Ovary (tissue), 9 donors: ENCODE results near the gene RHBDF1. TPM values are rescaled to one million over a fixed set of nuclear protein-coding genes. Genes with fewer than 3 reads are reported as not detected.

Experiments
- DNase-seq, 5 donors: peaks; one replicate each; pipeline ENCODE4 v3.0.0-alpha.2; 2019 to 2020
- H3K27ac ChIP-seq, 2 donors: fragments of 200-600 bp; one replicate each; pipeline versions ENCODE4 v1.5.1 to v1.8.0; 2019 to 2022
- H3K27me3 ChIP-seq: fragments of 200-600 bp; one replicate; pipeline ENCODE4 v1.8.0; 2022
- H3K36me3 ChIP-seq: fragments of 200-600 bp; sonication (generic); one replicate; pipeline ENCODE4 v1.5.1; 2019
- H3K4me1 ChIP-seq: one replicate; pipeline ENCODE4 v1.8.1; 2013; ENCODE audit warnings: mild to moderate bottlenecking, moderate library complexity; ENCODE audit not compliant: insufficient read depth
- H3K4me3 ChIP-seq: fragments of 200-600 bp; sonication (generic); one replicate; pipeline ENCODE4 v1.5.1; 2017
- H3K9me3 ChIP-seq, 2 donors: fragments of 200-600 bp in 1 of 2; sonication (generic) in 1 of 2; one replicate each; pipeline versions ENCODE4 v1.5.1 to v1.8.1; 2013 to 2019; ENCODE audit warnings: mild to moderate bottlenecking in 1 of 2, moderate library complexity in 1 of 2
- EP300 ChIP-seq: sonication (generic); formaldehyde crosslinking; IDR thresholded peaks from one replicate; pipeline ENCODE4 v1.6.1; 2017; ENCODE audit warnings: antibody characterized with exemption
- POLR2A ChIP-seq: fragments of 450-650 bp; IDR thresholded peaks from one replicate; pipeline ENCODE4 v1.6.1; 2017; ENCODE audit warnings: antibody characterized with exemption, mild to moderate bottlenecking, moderate library complexity
- WGBS, 3 donors: extraction: QIAGEN DNeasy Blood & Tissue Kit in 1 of 3; methylation state at CpG; one replicate each; pipeline versions ENCODE4 v1.1.5 to v1.1.7; 2013 to 2017; 5-methylcytosine and 5-hydroxymethylcytosine counted together
- intact Hi-C, 4 donors: fragments of 100-400 bp; cut with DNase I; formaldehyde crosslinking; loops; one replicate each; pipeline versions ENCODE4 v1.11.0 to v1.15.1; 2022 to 2023
- polyA plus RNA-seq, 2 donors: library from polyadenylated mRNA; stranded (reverse); fragments of 200-250 nt in 1 of 2; fragments of 350-450 nt in 1 of 2; fragmentation: Illumina TruSeq in 1 of 2; extraction: RNeasy Lipid Tissue Mini Kit (QIAGEN cat#74804) in 1 of 2; gene quantifications; one replicate each; pipeline ENCODE4 v1.2.3, GENCODE V29; 2013 to 2014
- total RNA-seq, 7 donors: library from RNA; depleted of rRNA in 2 of 7; stranded (reverse); fragments of >200 nt in 2 of 7; fragmentation: NEBNext Ultra II Directional in 3 of 7; extraction: Animal tissue kit (Norgen Biotek cat#: 25700) in 3 of 7; gene quantifications; one replicate each; pipeline versions ENCODE4 v1.1.0 to v1.2.4, GENCODE V29; 2016 to 2023
- TF ChIP-seq, protein P1 (sequence below), 3 donors: fragments of 450-650 bp in 2 of 3; fragments of 200-600 bp in 1 of 3; IDR thresholded peaks; one replicate each; pipeline versions ENCODE4 v1.5.1 to v1.8.0; 2016 to 2022; ENCODE audit warnings: antibody characterized with exemption in 3 of 3, mild to moderate bottlenecking in 1 of 3
- donor health status: DM: no; HTN: no; CAD: no; lungs with moderate emphysema.
- donor health status: DM: no; HTN: no; CAD: no.
- donor health status: Bipolar disorder and iron deficiency.
- donor health status: DM: yes; HTN: yes; CAD: no.
- donor health status: DM: no; HTN: no; CAD: no.
- donor health status: DM: yes; HTN: yes; CAD: no.

The RHBDF1 gene
- total and polyA plus RNA-seq, 9 donors = 10.9 to 76.0 (median 49.2) TPM

DNA sequence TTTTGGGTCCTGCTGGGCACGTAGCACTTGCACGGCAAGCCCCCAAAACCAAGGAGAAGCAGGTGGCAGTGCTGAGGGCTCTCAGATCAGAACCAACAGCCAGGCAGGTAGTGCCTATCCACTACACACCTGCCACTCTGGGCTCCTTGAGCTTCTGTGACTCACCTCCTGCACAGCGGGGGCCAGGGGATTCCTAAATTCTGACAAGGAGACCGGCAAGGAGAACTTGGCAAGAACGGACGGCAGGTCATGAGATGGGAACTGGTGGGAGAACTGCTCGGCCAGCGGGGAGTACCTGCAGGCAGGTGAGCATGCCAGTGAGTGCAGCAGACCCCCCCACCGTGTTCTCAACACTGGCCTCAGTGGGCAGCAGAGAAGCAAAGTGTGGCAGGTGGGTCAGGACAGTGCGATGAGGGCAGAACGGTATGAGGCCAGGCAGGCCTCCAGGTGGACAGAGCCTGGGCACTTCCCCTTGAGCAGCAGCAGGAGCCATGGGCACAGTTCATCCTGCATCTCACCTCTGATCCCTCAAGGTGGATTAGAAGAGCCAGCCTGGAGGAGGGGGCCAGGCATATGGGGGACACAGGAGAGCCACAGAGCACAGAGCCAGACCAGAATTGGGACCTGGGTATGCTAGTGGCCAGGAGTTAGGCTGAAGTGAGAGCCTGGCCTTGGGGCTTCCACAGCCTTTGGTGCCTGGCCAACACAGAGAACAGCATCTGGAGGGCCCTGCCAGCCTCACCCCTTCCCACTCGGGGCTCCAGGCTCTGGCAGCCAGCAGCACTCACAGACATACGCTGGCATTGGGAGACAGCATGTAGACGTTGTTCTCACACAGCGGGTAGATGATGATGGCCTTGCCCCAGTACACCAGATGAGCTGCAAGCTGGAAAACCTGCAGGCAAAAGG, 20.3 kb upstream of the RHBDF1 start:
- no peak overlapping the region for H3K4me3 ChIP-seq

DNA sequence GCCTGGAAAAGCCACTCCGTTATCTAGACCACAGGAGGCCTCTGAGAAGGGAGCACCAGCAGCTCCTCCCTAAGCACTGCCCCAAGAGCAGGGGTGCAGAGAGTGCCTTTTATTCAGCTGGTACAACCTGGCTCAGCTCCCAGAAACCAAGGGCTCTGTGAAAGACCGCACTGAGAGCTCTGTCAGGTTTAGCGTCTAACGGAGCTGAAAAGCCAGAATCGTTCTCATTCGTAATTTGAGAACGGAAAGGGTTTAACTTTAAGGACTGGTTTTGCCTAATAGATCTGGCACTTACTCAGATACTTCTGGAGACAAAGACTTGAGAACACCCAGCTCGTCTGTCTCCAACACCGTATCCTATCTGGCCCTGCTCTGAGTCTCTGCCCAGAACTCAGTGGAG, 19.1 kb upstream of the RHBDF1 start:
- peak in 1 of 5 donors; percentile 43 for DNase-seq
- Histone ChIP-seq H3K27me3 (no peaks in the 10 kb centered on the region), H3K4me1 (no peaks in the 10 kb centered on the region), H3K27ac (no peak overlapping the region), H3K9me3 (no peaks in the 10 kb centered on the region), H3K36me3 (no peaks in the 10 kb centered on the region), H3K4me3 (no peak overlapping the region)
- TF ChIP-seq EP300 (no peak), POLR2A (no peak)
- TF ChIP-seq, protein P1, sequence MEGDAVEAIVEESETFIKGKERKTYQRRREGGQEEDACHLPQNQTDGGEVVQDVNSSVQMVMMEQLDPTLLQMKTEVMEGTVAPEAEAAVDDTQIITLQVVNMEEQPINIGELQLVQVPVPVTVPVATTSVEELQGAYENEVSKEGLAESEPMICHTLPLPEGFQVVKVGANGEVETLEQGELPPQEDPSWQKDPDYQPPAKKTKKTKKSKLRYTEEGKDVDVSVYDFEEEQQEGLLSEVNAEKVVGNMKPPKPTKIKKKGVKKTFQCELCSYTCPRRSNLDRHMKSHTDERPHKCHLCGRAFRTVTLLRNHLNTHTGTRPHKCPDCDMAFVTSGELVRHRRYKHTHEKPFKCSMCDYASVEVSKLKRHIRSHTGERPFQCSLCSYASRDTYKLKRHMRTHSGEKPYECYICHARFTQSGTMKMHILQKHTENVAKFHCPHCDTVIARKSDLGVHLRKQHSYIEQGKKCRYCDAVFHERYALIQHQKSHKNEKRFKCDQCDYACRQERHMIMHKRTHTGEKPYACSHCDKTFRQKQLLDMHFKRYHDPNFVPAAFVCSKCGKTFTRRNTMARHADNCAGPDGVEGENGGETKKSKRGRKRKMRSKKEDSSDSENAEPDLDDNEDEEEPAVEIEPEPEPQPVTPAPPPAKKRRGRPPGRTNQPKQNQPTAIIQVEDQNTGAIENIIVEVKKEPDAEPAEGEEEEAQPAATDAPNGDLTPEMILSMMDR (IDR thresholded peaks at IDR 0.05) = no peak
- 50 to 61% (median 61%) methylated on average over 9 of the region's 9 CpGs for WGBS, 3 donors
- intact Hi-C loops = no loop called here

More for the DNA sequence above, 20.3 kb upstream of the RHBDF1 start:
- no peak overlapping the region for H3K27ac ChIP-seq
- no peaks in the 10 kb centered on the region for H3K36me3 ChIP-seq
- H3K27me3 ChIP-seq = no peaks in the 10 kb centered on the region
- intact Hi-C loops = no loop called here
- peaks cover 3% of the 10 kb centered on the region for H3K4me1 ChIP-seq
- 73 to 81% (median 76%) methylated on average over 15 of the region's 15 CpGs for WGBS, 3 donors
- DNase-seq = no peak
- no peaks in the 10 kb centered on the region for H3K9me3 ChIP-seq
- TF ChIP-seq EP300 (no peak), POLR2A (no peak)
- TF ChIP-seq, protein P1 (IDR thresholded peaks at IDR 0.05) = no peak

DNA sequence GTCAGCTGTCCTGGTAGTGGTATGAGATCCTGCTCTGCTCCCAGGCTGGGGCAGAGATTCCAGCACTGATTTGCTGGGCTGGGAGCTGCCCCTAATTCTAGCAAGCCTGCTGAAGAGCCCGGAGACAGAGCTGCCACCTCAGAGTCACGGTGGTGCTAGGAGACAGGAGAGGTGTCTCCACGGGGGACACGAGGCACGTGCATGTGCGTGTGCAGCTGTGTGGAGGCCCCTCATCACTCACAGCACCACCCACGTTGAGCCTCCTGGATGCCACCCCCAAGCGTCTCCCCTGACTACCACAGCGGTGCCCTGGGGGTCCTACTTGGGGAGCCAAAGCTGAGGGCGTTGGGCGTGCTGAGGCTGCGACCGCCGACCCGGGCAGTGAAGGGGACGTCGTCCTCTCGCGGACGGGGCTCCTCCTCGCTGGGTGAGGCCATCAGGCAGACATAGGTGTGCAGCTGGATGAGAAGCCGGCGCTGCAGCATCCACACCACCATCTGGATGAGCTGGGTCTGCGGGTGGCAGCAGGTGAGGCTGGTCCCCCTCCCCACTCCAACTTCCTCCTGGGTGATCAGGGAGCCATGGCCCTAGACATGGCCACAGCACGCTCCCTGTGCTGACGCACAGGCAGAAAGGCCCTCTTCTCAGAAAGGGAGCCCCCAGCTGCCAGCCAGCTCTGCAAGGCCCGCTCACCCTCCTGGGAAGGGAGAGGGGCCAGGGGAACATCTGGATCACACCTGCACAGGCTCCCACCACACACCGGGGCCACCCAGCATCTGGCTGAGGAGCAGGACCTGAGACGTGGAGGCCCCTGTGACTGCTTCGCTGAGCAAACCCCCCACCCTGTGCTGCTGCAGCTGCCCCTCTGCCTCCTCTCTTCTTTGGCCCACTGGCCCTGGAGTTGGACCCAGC, 17.2 kb upstream of the RHBDF1 start:
- Histone ChIP-seq H3K27me3 (no peaks in the 10 kb centered on the region), H3K4me3 (no peak overlapping the region), H3K9me3 (no peaks in the 10 kb centered on the region), H3K27ac (no peak overlapping the region), H3K4me1 (peaks cover 8% of the 10 kb centered on the region), H3K36me3 (no peaks in the 10 kb centered on the region)
- no peak for DNase-seq
- intact Hi-C loops = no loop called here
- TF ChIP-seq POLR2A (no peak), EP300 (no peak)
- TF ChIP-seq, protein P1 (IDR thresholded peaks at IDR 0.05) = no peak
- WGBS, 3 donors = 78 to 87% (median 84%) methylated on average over 29 to 30 of the region's 30 CpGs

DNA sequence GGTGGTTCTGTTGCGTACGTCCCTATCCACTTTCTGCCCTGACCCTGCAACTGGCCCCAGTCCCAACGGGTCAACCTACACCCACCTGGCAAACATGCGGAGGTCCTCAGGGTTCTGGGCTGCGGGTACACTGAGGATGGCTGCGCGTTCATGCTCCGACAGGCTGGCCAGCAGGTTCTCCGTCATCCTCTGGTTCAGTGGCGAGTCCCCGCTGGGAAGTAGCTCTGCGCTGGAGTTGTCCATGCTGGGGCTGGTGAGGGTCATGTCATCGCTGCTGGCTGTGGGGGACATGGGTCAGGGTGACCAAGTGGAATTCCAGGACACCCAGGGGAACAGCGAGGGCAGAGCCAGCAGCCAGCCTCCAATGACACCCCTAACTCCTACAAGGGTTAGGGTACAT, 16.2 kb upstream of the RHBDF1 start:
- no peaks in the 10 kb centered on the region for H3K27me3 ChIP-seq
- no peak overlapping the region for H3K4me3 ChIP-seq
- no peak overlapping the region for H3K27ac ChIP-seq
- DNase-seq = no peak
- no peaks in the 10 kb centered on the region for H3K9me3 ChIP-seq
- no peaks in the 10 kb centered on the region for H3K36me3 ChIP-seq
- peaks cover 16% of the 10 kb centered on the region for H3K4me1 ChIP-seq
- 92 to 95% (median 92%) methylated on average over 14 of the region's 14 CpGs for WGBS, 3 donors
- TF ChIP-seq POLR2A = no peak
- TF ChIP-seq, protein P1 (IDR thresholded peaks at IDR 0.05) = no peak
- intact Hi-C loops = no loop called here
